GM13976 (cell line): Measurements from ENCODE around the gene BEND3.

Source experiments
- DNase-seq: peaks from one replicate; pipeline ENCODE4 v3.0.0; 2012; ENCODE audit warnings: low spot score
- CTCF ChIP-seq: IDR thresholded peaks from 2 replicates; pipeline ENCODE4 v1.5.1; 2012; ENCODE audit warnings: borderline replicate concordance, mild to moderate bottlenecking; ENCODE audit not compliant: insufficient read depth; ENCODE audit errors: extremely low read depth, missing control alignments, control extremely low read depth
- in situ Hi-C: fragments of 300-500 bp; cut with MboI; formaldehyde crosslinking; loops from one replicate; pipeline ENCODE4 v1.12.0; 2022; ENCODE audit warnings: low sequenced_read_pairs, mixed read lengths, inconsistent platforms; ENCODE audit not compliant: unreplicated experiment

BEND3 gene

GRCh38 chr6:107128577-107128976 lies 13.3 kb upstream of the BEND3 start:
- TF ChIP-seq CTCF: no peak
- DNase-seq: no peak
- in situ Hi-C loops: no loop called here

- in situ Hi-C loops: no loop called here
- no peak for TF ChIP-seq CTCF
- DNase-seq: no peak
Observed at GRCh38 chr6:107128175-107128574, 12.9 kb upstream of the BEND3 start.

GRCh38 chr6:107125771-107126170 lies 10.5 kb upstream of the BEND3 start:
- in situ Hi-C loops: no loop called here
- no peak for TF ChIP-seq CTCF
- DNase-seq: no peak

- in situ Hi-C loops: no loop called here
- no peak for TF ChIP-seq CTCF
- no peak for DNase-seq
Observed at GRCh38 chr6:107124934-107125348, 9.6 kb upstream of the BEND3 start.

- DNase-seq: no peak
- no peak for TF ChIP-seq CTCF
- in situ Hi-C loops: no loop called here
Observed at GRCh38 chr6:107123501-107123900, 8.2 kb upstream of the BEND3 start.

GRCh38 chr6:107122748-107123147 lies 7.4 kb upstream of the BEND3 start:
- in situ Hi-C loops: no loop called here
- DNase-seq: no peak
- no peak for TF ChIP-seq CTCF

- in situ Hi-C loops: no loop called here
- no peak for DNase-seq
- no peak for TF ChIP-seq CTCF
Observed at GRCh38 chr6:107121964-107122495, 6.7 kb upstream of the BEND3 start.
